IMR-90 (cell line): ENCODE measurements around the gene FNBP1. TPM values are rescaled to one million over a fixed set of nuclear protein-coding genes. Genes with fewer than 3 reads are reported as not detected.

ENCODE experiments used
- ATAC-seq: fragments of 200-7000 bp; cut with Tn5 transposase; 2 replicates; pipeline ENCODE4 v1.9.1; 2020; ENCODE audit warnings: low read depth, mild to moderate bottlenecking, moderate library complexity
- BruUV-seq: library from RNA; stranded (reverse); fragments of 400-500 nt; replicated peaks from 2 replicates; lab custom pipeline; 2021; lab: Mats Ljungman, UMichigan
- CTCF ChIA-PET: fragments of 300-600 bp; formaldehyde crosslinking; extraction: SDS; loops from one replicate; lab custom pipeline; 2021; ENCODE audit warnings: antibody characterized with exemption; lab: Yijun Ruan, JAX
- POLR2A ChIA-PET: fragments of 300-600 bp; sonication (Branson Sonifier 250); formaldehyde crosslinking; loops from one replicate; lab custom pipeline; 2022; ENCODE audit warnings: antibody characterized with exemption; ENCODE audit not compliant: unreplicated experiment; lab: Charles Lee
- DNase-seq: peaks from one replicate; pipeline ENCODE4 v3.0.0; 2013
- H2AFZ ChIP-seq: replicated peaks from 2 replicates; pipeline ENCODE3; 2013; ENCODE audit warnings: low read length, mild to moderate bottlenecking; ENCODE audit not compliant: poor library complexity
- H2AK5ac ChIP-seq: 2 replicates; pipeline ENCODE4 v1.6.1; 2013; ENCODE audit warnings: low read depth, low read length, inconsistent platforms
- H2AK9ac ChIP-seq: replicated peaks from 2 replicates; pipeline ENCODE3; 2013; ENCODE audit warnings: mild to moderate bottlenecking, low read depth, low read length, moderate library complexity; ENCODE audit not compliant: poor library complexity
- H2BK120ac ChIP-seq: 2 replicates; pipeline ENCODE4 v1.6.1; 2013; ENCODE audit warnings: low read depth, low read length, inconsistent platforms
- H2BK15ac ChIP-seq: 3 replicates; pipeline ENCODE4 v1.6.1; 2013; ENCODE audit warnings: low read depth, low read length, inconsistent platforms
- H2BK20ac ChIP-seq: 2 replicates; pipeline ENCODE4 v1.6.1; 2013; ENCODE audit warnings: low read depth, mild to moderate bottlenecking, inconsistent platforms, low read length, moderate library complexity
- H2BK5ac ChIP-seq: 2 replicates; pipeline ENCODE4 v1.6.1; 2013; ENCODE audit warnings: mild to moderate bottlenecking, low read depth, low read length, inconsistent platforms; ENCODE audit not compliant: poor library complexity, severe bottlenecking
- H3K14ac ChIP-seq: replicated peaks from 2 replicates; pipeline ENCODE4 v1.6.1; 2013; ENCODE audit warnings: low read depth, low read length, inconsistent platforms
- H3K18ac ChIP-seq: 2 replicates; pipeline ENCODE4 v1.6.1; 2013; ENCODE audit warnings: low read depth, low read length, control low read depth
- H3K23ac ChIP-seq: 2 replicates; pipeline ENCODE4 v1.6.1; 2013; ENCODE audit warnings: low read depth, low read length, inconsistent platforms
- H3K27ac ChIP-seq: 2 replicates; pipeline ENCODE4 v1.5.1; 2013; ENCODE audit warnings: mild to moderate bottlenecking, control low read depth, low read length; ENCODE audit not compliant: insufficient read depth
- H3K27me3 ChIP-seq: 2 replicates; pipeline ENCODE4 v1.6.1; 2013; ENCODE audit warnings: low read length; ENCODE audit not compliant: control insufficient read depth, insufficient read depth
- H3K36me3 ChIP-seq: 2 replicates; pipeline ENCODE4 v1.6.1; 2013; ENCODE audit warnings: low read length, mixed read lengths; ENCODE audit not compliant: control insufficient read depth, insufficient read depth
- H3K4ac ChIP-seq: 2 replicates; pipeline ENCODE4 v1.6.1; 2013; ENCODE audit warnings: low read depth, low read length, inconsistent platforms
- H3K4me1 ChIP-seq: 2 replicates; pipeline ENCODE4 v1.6.1; 2013; ENCODE audit warnings: low read length, mixed read lengths; ENCODE audit not compliant: control insufficient read depth, insufficient read depth
- H3K4me2 ChIP-seq: 2 replicates; pipeline ENCODE4 v1.6.1; 2013; ENCODE audit warnings: low read depth, mild to moderate bottlenecking, control low read depth, low read length, moderate library complexity
- H3K4me3 ChIP-seq: 2 replicates; pipeline ENCODE4 v1.5.1; 2013; ENCODE audit warnings: low read depth, mild to moderate bottlenecking, control low read depth, low read length, moderate library complexity; ENCODE audit not compliant: insufficient read depth
- H3K56ac ChIP-seq: 2 replicates; pipeline ENCODE4 v1.6.1; 2013; ENCODE audit warnings: low read length, inconsistent platforms; ENCODE audit not compliant: insufficient read depth; ENCODE audit errors: extremely low read depth
- H3K79me1 ChIP-seq, 2 experiments: 2 replicates each; pipeline ENCODE4 v1.6.1; 2013; ENCODE audit warnings: low read length in 2 of 2, inconsistent platforms in 1 of 2, low read depth in 1 of 2
- H3K9ac ChIP-seq: 2 replicates; pipeline ENCODE4 v1.6.1; 2013; ENCODE audit warnings: low read depth, low read length, control low read depth
- H3K9me1 ChIP-seq: 2 replicates; pipeline ENCODE4 v1.6.1; 2013; ENCODE audit warnings: low read length, inconsistent platforms; ENCODE audit not compliant: insufficient read depth
- H3K9me3 ChIP-seq: 2 replicates; pipeline ENCODE4 v1.6.1; 2013; ENCODE audit warnings: low read length; ENCODE audit not compliant: control insufficient read depth, insufficient read depth
- H4K20me1 ChIP-seq: 2 replicates; pipeline ENCODE4 v1.6.1; 2013; ENCODE audit warnings: low read length, inconsistent platforms; ENCODE audit not compliant: insufficient read depth
- H4K5ac ChIP-seq: 2 replicates; pipeline ENCODE4 v1.6.1; 2013; ENCODE audit warnings: mild to moderate bottlenecking, low read depth, low read length, control low read depth
- H4K8ac ChIP-seq, 2 experiments: 2 replicates each; pipeline ENCODE4 v1.6.1; 2013; ENCODE audit warnings: low read depth in 2 of 2, low read length in 2 of 2, control low read depth in 1 of 2, inconsistent platforms in 1 of 2
- H4K91ac ChIP-seq: 2 replicates; pipeline ENCODE4 v1.6.1; 2013; ENCODE audit warnings: low read depth, low read length, inconsistent platforms; ENCODE audit not compliant: insufficient read depth
- BHLHE40 ChIP-seq: fragments of 150-350 bp; IDR thresholded peaks from 2 replicates; pipeline ENCODE4 v1.6.1; 2016; ENCODE audit warnings: mild to moderate bottlenecking, low read depth, low read length
- CEBPB ChIP-seq: IDR thresholded peaks from 2 replicates; pipeline ENCODE4 v1.6.1; 2012; ENCODE audit warnings: low read depth, low read length, improper control_type of control experiment
- CHD1 ChIP-seq: IDR thresholded peaks from 2 replicates; pipeline ENCODE4 v1.6.1; 2012; ENCODE audit warnings: low read depth, low read length, improper control_type of control experiment
- FOS ChIP-seq: fragments of 150-350 bp; IDR thresholded peaks from 2 replicates; pipeline ENCODE4 v1.6.1; 2016; ENCODE audit warnings: low read depth, low read length
- MAFK ChIP-seq: IDR thresholded peaks from 2 replicates; pipeline ENCODE4 v1.6.1; 2012; ENCODE audit warnings: low read depth, low read length, improper control_type of control experiment
- MAZ ChIP-seq: IDR thresholded peaks from 2 replicates; pipeline ENCODE4 v1.6.1; 2012; ENCODE audit warnings: low read depth, mild to moderate bottlenecking, low read length, improper control_type of control experiment, moderate library complexity, borderline replicate concordance
- MXI1 ChIP-seq: IDR thresholded peaks from 2 replicates; pipeline ENCODE4 v1.6.1; 2012; ENCODE audit warnings: low read depth, mild to moderate bottlenecking, low read length, moderate library complexity, borderline replicate concordance
- NFE2L2 ChIP-seq: fragments of 150-350 bp; IDR thresholded peaks from 2 replicates; pipeline ENCODE4 v1.6.1; 2016; ENCODE audit warnings: low read depth, mild to moderate bottlenecking, low read length
- POLR2A ChIP-seq: IDR thresholded peaks from 2 replicates; pipeline ENCODE4 v1.6.1; 2012; ENCODE audit warnings: mild to moderate bottlenecking, low read depth, low read length
- RAD21 ChIP-seq: IDR thresholded peaks from 2 replicates; pipeline ENCODE4 v1.6.1; 2012; ENCODE audit warnings: low read length, improper control_type of control experiment
- RCOR1 ChIP-seq: IDR thresholded peaks from 2 replicates; pipeline ENCODE4 v1.6.1; 2012; ENCODE audit warnings: mild to moderate bottlenecking, low read length, improper control_type of control experiment; ENCODE audit not compliant: insufficient replicate concordance
- RFX5 ChIP-seq: IDR thresholded peaks from 2 replicates; pipeline ENCODE4 v1.8.0; 2012; ENCODE audit warnings: low read depth, mild to moderate bottlenecking, low read length, moderate library complexity
- SMC3 ChIP-seq: fragments of 150-350 bp; IDR thresholded peaks from 2 replicates; pipeline ENCODE4 v1.6.1; 2016; ENCODE audit warnings: low read depth, mild to moderate bottlenecking, antibody characterized with exemption, low read length, moderate library complexity
- WGBS, 2 experiments: methylation state at CpG; one replicate each; pipeline versions ENCODE4 v1.1.5 to v1.1.7; 2013; ENCODE audit warnings: missing lambda C conversion rate in 2 of 2; ENCODE audit not compliant: insufficient read length in 1 of 2; ENCODE audit errors: extremely low coverage in 2 of 2; 5-methylcytosine and 5-hydroxymethylcytosine counted together
- dilution Hi-C: fragments of 300-500 bp; cut with HindIII; formaldehyde crosslinking; loops from one replicate; pipeline ENCODE4 v1.14.3; 2018; ENCODE audit warnings: low sequenced_read_pairs; ENCODE audit not compliant: unreplicated experiment
- in situ Hi-C: fragments of 300-500 bp; cut with MboI; formaldehyde crosslinking; loops from 3 replicates; pipeline ENCODE4 v1.14.3; 2019; ENCODE audit warnings: low sequenced_read_pairs, inconsistent platforms, mixed read lengths
- intact Hi-C: fragments of 100-400 bp; cut with micrococcal nuclease; formaldehyde crosslinking; loops from 2 replicates; pipeline ENCODE4 v1.10.0; 2022
- polyA plus RNA-seq, 3 experiments: library from polyadenylated mRNA; depleted of rRNA; stranded (reverse); fragments of >200 nt; gene quantifications; 2 replicates each; pipeline ENCODE4 v1.2.3, GENCODE V29; 2012; ENCODE audit warnings: low replicate concordance in 1 of 3
- total RNA-seq: library from RNA; depleted of rRNA; stranded (reverse); fragments of >200 nt; gene quantifications from 2 replicates; pipeline ENCODE4 v1.2.3, GENCODE V29; 2012
- TF ChIP-seq, protein P1 (sequence below): fragments of 150-350 bp; IDR thresholded peaks from 2 replicates; pipeline ENCODE4 v1.6.1; 2017; ENCODE audit warnings: mild to moderate bottlenecking, antibody characterized with exemption, low read length, low read depth
- TF ChIP-seq, protein P2 (sequence below): fragments of 150-350 bp; IDR thresholded peaks from 2 replicates; pipeline ENCODE4 v1.6.1; 2016; ENCODE audit warnings: low read depth, mild to moderate bottlenecking, low read length, moderate library complexity, borderline replicate concordance
- TF ChIP-seq, protein P3 (sequence below): conservative IDR thresholded peaks from 2 replicates; pipeline ENCODE4 v1.5.1; 2012; ENCODE audit warnings: mild to moderate bottlenecking, low read depth, low read length, improper control_type of control experiment

The FNBP1 gene
- total and polyA plus RNA-seq, 2 of the 4 experiments (the other 2 are of a cell fraction), result 10.3 to 15.4 TPM

- BruUV-seq, result no TSS peak
- in situ Hi-C loops, result no loop called here
- no peak for TF ChIP-seq FOS
- no peak for TF ChIP-seq MAFK
- no peak for TF ChIP-seq CEBPB
- TF ChIP-seq RFX5, result no peak
- no peak for TF ChIP-seq MAZ
- TF ChIP-seq, protein P1, sequence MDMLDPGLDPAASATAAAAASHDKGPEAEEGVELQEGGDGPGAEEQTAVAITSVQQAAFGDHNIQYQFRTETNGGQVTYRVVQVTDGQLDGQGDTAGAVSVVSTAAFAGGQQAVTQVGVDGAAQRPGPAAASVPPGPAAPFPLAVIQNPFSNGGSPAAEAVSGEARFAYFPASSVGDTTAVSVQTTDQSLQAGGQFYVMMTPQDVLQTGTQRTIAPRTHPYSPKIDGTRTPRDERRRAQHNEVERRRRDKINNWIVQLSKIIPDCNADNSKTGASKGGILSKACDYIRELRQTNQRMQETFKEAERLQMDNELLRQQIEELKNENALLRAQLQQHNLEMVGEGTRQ, result no peak
- TF ChIP-seq MXI1, result no peak
- TF ChIP-seq, protein P2, sequence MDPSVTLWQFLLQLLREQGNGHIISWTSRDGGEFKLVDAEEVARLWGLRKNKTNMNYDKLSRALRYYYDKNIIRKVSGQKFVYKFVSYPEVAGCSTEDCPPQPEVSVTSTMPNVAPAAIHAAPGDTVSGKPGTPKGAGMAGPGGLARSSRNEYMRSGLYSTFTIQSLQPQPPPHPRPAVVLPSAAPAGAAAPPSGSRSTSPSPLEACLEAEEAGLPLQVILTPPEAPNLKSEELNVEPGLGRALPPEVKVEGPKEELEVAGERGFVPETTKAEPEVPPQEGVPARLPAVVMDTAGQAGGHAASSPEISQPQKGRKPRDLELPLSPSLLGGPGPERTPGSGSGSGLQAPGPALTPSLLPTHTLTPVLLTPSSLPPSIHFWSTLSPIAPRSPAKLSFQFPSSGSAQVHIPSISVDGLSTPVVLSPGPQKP, result no peak
- no peak for TF ChIP-seq RAD21
- no peak for TF ChIP-seq POLR2A
- TF ChIP-seq NFE2L2, result no peak
- TF ChIP-seq RCOR1, result no peak
- TF ChIP-seq, protein P3, sequence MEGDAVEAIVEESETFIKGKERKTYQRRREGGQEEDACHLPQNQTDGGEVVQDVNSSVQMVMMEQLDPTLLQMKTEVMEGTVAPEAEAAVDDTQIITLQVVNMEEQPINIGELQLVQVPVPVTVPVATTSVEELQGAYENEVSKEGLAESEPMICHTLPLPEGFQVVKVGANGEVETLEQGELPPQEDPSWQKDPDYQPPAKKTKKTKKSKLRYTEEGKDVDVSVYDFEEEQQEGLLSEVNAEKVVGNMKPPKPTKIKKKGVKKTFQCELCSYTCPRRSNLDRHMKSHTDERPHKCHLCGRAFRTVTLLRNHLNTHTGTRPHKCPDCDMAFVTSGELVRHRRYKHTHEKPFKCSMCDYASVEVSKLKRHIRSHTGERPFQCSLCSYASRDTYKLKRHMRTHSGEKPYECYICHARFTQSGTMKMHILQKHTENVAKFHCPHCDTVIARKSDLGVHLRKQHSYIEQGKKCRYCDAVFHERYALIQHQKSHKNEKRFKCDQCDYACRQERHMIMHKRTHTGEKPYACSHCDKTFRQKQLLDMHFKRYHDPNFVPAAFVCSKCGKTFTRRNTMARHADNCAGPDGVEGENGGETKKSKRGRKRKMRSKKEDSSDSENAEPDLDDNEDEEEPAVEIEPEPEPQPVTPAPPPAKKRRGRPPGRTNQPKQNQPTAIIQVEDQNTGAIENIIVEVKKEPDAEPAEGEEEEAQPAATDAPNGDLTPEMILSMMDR, result no peak
- no peak for TF ChIP-seq CHD1
- TF ChIP-seq BHLHE40, result no peak
- no peak for TF ChIP-seq SMC3
Observed at GRCh38 chr9:130001190-130001589, 41.8 kb downstream of the FNBP1 start.

More at GRCh38 chr9:130001190-130001589, 41.8 kb downstream of the FNBP1 start:
- Histone ChIP-seq H4K91ac (no peak overlapping the region), H2AFZ (no peak overlapping the region), H2BK20ac (no peak overlapping the region), H3K9me1 (no peaks in the 10 kb centered on the region), H3K79me1 (peaks cover 11 to 13% of the 10 kb centered on the region in 2 experiments), H3K4me2 (no peak overlapping the region), H3K9me3 (no peaks in the 10 kb centered on the region), H3K4me1 (no peaks in the 10 kb centered on the region; the same call in none of the 2 replicates), H2BK120ac (no peak overlapping the region), H3K18ac (no peak overlapping the region), H3K4ac (no peak overlapping the region), H3K36me3 (no peaks in the 10 kb centered on the region), H3K27ac (no peak overlapping the region), H2BK15ac (no peak overlapping the region), H3K9ac (no peak overlapping the region), H4K5ac (no peak overlapping the region), H4K8ac (no peak overlapping the region), H2AK5ac (no peak overlapping the region), H3K4me3 (no peak overlapping the region), H3K27me3 (no peaks in the 10 kb centered on the region), H2BK5ac (no peak overlapping the region), H3K56ac (no peak overlapping the region), H2AK9ac (no peak overlapping the region), H3K23ac (no peak overlapping the region), H4K20me1 (no peaks in the 10 kb centered on the region), H3K14ac (no peak overlapping the region)
- DNase-seq (no peak), ATAC-seq (no peak)
- CTCF ChIA-PET, result no interaction called here
- dilution Hi-C loops (no loop called here), intact Hi-C loops (no loop called here)
- POLR2A ChIA-PET, result no interaction called here
- no CpG with 5 or more reads among the region's 7 CpGs for WGBS, 2 experiments
